ENCODE results near the gene PCGF3. TPM values are rescaled to one million over a fixed set of nuclear protein-coding genes. Genes with fewer than 3 reads are reported as not detected.

PCGF3 gene
- total and polyA plus RNA-seq, 10 of the 15 experiments (the other 5 are each of a cell fraction or from before 2014, with no cell fraction given): 2.2 to 43.8 (median 15.9) TPM

- no peak for TF ChIP-seq ZBTB4 (CRISPR knock-in tag; IDR thresholded peaks at IDR 0.05)
These were observed 38.0 kb downstream of the PCGF3 start (continued) for GRCh38 chr4:743463-744211.

DNA sequence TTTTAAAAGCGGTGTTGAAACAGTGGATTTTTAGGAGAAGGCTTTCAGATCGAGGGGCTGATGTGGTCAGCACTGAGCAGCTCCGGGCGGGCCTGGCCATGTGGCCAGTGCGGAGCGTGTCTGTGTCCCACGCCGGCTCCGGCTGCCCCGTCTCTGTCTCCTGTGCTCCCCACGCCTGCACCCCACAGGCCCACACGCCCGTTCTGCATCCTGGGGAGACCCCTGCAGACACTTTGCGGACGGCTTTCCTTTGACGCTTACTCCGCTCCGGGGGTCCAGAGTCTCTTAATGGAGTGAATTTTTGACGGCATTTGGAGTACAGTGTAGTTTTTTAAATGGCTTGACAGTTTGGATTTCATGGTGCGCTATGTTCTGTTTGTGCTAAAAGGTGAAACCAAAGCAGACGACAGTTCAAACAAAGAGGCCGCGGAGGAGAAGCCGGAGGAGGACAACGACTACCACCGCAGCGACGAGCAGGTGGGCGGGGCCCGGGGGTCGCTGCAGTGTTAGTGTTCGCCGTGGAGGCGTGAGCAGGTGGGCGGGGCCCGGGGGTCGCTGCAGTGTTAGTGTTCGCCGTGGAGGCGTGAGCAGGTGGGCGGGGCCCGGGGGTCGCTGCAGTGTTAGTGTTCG, 38.7 kb downstream of the PCGF3 start:
- Histone ChIP-seq H3K4me1 (ENCODE audit: control insufficient read depth, insufficient read depth, low read length) (no peaks in the 10 kb centered on the region), H3K79me2 (ENCODE audit: control insufficient read depth, insufficient read depth, low read length) (no peaks in the 10 kb centered on the region), H3K4me2 (ENCODE audit: control insufficient read depth, insufficient read depth) (no peak overlapping the region), H3K4me3 (no peak overlapping the region), H3K9ac (ENCODE audit: control insufficient read depth, insufficient read depth, low read length) (no peak overlapping the region), H3K27ac (ENCODE audit: control insufficient read depth, insufficient read depth) (no peak overlapping the region), H2AFZ (ENCODE audit: control insufficient read depth, low read depth, low read length) (no peak overlapping the region), H3K27me3 (replicated peaks in 1 of 2; ENCODE audit: control insufficient read depth in 2 of 2, insufficient read depth in 2 of 2, low read length in 1 of 2) (no peaks in the 10 kb centered on the region), H3K36me3 (ENCODE audit: control insufficient read depth in 2 of 2, insufficient read depth in 2 of 2, low read length in 1 of 2) (peaks cover 0 to 7% of the 10 kb centered on the region in 2 experiments; a peak in 3 of 4 replicates), H4K20me1 (ENCODE audit: control insufficient read depth, insufficient read depth) (no peaks in the 10 kb centered on the region), H3K9me3 (replicated peaks; ENCODE audit: control insufficient read depth, insufficient read depth, low read length) (no peaks in the 10 kb centered on the region)
- intact Hi-C loops (cut with micrococcal nuclease; ENCODE audit: unreplicated experiment) (no loop called here), in situ Hi-C loops (cut with MboI) (no loop called here)
- SMC1A ChIA-PET (ENCODE audit: uncharacterized antibody, unreplicated experiment): no interaction called here
- FAIRE-seq (no peak), ATAC-seq (no peak), DNase-seq (ENCODE audit: low read depth, low spot score) (no peak)
- RAD21 ChIA-PET (ENCODE audit: unreplicated experiment): no interaction called here
- no TSS peak for BruUV-seq (replicated peaks)
- WGBS (ENCODE audit: insufficient coverage, insufficient replicate concordance, low lambda C conversion rate, missing lambda C conversion rate): 95% methylated on average over 31 of the region's 44 CpGs
- CTCF ChIA-PET: no interaction called here
- POLR2A ChIA-PET: no interaction called here
- TF ChIP-seq NFIC (IDR thresholded peaks at IDR 0.05; ENCODE audit: low read depth, low read length) (no peak), CEBPB (IDR thresholded peaks at IDR 0.05; ENCODE audit: borderline replicate concordance in 1 of 2, low read depth in 2 of 2, low read length in 2 of 2) (no peak), NFYA (IDR thresholded peaks at IDR 0.05; ENCODE audit: borderline replicate concordance, low read depth, low read length) (no peak), NR2F1 (conservative IDR thresholded peaks at IDR 0.05) (no peak), CBX3 (IDR thresholded peaks at IDR 0.05; ENCODE audit: borderline replicate concordance, low read depth) (no peak), CEBPZ (IDR thresholded peaks at IDR 0.05; ENCODE audit: low read depth, low read length) (no peak)
- TF ChIP-seq, protein P1, sequence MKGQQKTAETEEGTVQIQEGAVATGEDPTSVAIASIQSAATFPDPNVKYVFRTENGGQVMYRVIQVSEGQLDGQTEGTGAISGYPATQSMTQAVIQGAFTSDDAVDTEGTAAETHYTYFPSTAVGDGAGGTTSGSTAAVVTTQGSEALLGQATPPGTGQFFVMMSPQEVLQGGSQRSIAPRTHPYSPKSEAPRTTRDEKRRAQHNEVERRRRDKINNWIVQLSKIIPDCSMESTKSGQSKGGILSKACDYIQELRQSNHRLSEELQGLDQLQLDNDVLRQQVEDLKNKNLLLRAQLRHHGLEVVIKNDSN (IDR thresholded peaks at IDR 0.05; ENCODE audit: borderline replicate concordance, extremely low read length, insufficient read depth, low read depth, low read length): no peak
- TF ChIP-seq, protein P2, sequence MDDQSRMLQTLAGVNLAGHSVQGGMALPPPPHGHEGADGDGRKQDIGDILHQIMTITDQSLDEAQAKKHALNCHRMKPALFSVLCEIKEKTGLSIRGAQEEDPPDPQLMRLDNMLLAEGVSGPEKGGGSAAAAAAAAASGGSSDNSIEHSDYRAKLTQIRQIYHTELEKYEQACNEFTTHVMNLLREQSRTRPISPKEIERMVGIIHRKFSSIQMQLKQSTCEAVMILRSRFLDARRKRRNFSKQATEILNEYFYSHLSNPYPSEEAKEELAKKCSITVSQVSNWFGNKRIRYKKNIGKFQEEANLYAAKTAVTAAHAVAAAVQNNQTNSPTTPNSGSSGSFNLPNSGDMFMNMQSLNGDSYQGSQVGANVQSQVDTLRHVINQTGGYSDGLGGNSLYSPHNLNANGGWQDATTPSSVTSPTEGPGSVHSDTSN (IDR thresholded peaks at IDR 0.05; ENCODE audit: insufficient replicate concordance, low read depth, low read length): no peak

Data from GM12878 (cell line).